ENCODE measurements around the gene C1orf35. TPM values are rescaled to one million over a fixed set of nuclear protein-coding genes. Genes with fewer than 3 reads are reported as not detected.

The C1orf35 gene
- polyA plus RNA-seq, 3 donors, result 6.9 to 34.2 (median 10.6) TPM

DNA sequence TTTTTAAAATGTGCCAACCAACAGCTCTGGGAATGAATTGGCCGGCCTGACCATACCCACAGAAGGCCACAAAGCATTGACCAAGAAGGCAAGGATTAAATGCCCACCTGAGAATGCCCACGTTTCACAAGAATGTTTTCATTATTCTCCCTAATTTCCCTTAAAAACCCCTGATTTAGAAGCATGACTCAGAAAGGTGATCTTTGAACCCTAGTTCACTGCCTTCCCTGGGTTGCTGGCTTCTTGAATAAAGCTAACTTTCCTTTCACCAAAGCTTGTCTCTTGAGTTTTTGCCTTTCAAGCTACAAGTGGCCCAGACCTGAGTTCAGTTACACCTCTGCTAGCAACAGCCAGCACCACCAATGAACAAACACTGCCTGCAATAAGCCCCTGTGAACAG lies 20.4 kb upstream of the C1orf35 start:
- Histone ChIP-seq H3K9me3 (replicated peaks in 1 of 2; ENCODE audit: control insufficient read depth in 1 of 2, insufficient read depth in 1 of 2, low read length in 2 of 2) (peaks cover 0 to 3% of the 10 kb centered on the region in 2 donors), H3K27me3 (ENCODE audit: control insufficient read depth in 2 of 2, insufficient read depth in 2 of 2, low read length in 2 of 2) (no peaks in the 10 kb centered on the region), H3K4me2 (replicated peaks; ENCODE audit: extremely low read depth, low read length, poor library complexity, severe bottlenecking) (no peak overlapping the region), H4K20me1 (ENCODE audit: insufficient read depth, low read length) (no peaks in the 10 kb centered on the region), H3K9ac (ENCODE audit: insufficient read depth, low read length, poor library complexity, severe bottlenecking) (no peak overlapping the region), H3K4me1 (ENCODE audit: control insufficient read depth in 1 of 2, insufficient read depth in 2 of 2, low read length in 2 of 2) (peaks cover 4 to 8% of the 10 kb centered on the region in 2 donors), H3K79me2 (ENCODE audit: insufficient read depth, low read length) (no peaks in the 10 kb centered on the region), H3K36me3 (replicated peaks in 1 of 2; ENCODE audit: control insufficient read depth in 1 of 2, insufficient read depth in 2 of 2, low read length in 2 of 2) (no peaks in the 10 kb centered on the region), H2AFZ (ENCODE audit: insufficient read depth, low read depth, low read length, poor library complexity, severe bottlenecking) (no peak overlapping the region), H3K27ac (ENCODE audit: low read depth in 1 of 2, low read length in 2 of 2) (no peak overlapping the region), H3K4me3 (replicated peaks in 1 of 3; ENCODE audit: low read depth in 2 of 3, low read length in 3 of 3) (no peak overlapping the region)
- Mint-ChIP-seq H3K9me3 (peaks cover 0 to 5% (median 3%) of the 10 kb centered on the region in 7 donors), H3K36me3 (no peaks in the 10 kb centered on the region), H3K4me3 (no peak overlapping the region), H3K27me3 (ENCODE audit: low read depth in 3 of 3) (peaks cover 10 to 16% (median 14%) of the 10 kb centered on the region in 3 donors), H3K27ac (no peak overlapping the region), H3K4me1 (peaks cover 8% of the 10 kb centered on the region)
- intact Hi-C loops (cut with micrococcal nuclease), result loop anchor here in 1 of 2 donors (5.0 kb wide), 1 partner anchor 46 kb away; no protein-coding TSS in a partner anchor
- 100% methylated on average over 2 of the region's 2 CpGs for WGBS (ENCODE audit: insufficient coverage)
- TF ChIP-seq, protein P1, sequence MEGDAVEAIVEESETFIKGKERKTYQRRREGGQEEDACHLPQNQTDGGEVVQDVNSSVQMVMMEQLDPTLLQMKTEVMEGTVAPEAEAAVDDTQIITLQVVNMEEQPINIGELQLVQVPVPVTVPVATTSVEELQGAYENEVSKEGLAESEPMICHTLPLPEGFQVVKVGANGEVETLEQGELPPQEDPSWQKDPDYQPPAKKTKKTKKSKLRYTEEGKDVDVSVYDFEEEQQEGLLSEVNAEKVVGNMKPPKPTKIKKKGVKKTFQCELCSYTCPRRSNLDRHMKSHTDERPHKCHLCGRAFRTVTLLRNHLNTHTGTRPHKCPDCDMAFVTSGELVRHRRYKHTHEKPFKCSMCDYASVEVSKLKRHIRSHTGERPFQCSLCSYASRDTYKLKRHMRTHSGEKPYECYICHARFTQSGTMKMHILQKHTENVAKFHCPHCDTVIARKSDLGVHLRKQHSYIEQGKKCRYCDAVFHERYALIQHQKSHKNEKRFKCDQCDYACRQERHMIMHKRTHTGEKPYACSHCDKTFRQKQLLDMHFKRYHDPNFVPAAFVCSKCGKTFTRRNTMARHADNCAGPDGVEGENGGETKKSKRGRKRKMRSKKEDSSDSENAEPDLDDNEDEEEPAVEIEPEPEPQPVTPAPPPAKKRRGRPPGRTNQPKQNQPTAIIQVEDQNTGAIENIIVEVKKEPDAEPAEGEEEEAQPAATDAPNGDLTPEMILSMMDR (IDR thresholded peaks at IDR 0.05), result no peak
- DNase-seq, result no peak

- Histone ChIP-seq H3K27me3 (ENCODE audit: control insufficient read depth in 2 of 2, insufficient read depth in 2 of 2, low read length in 2 of 2) (no peaks in the 10 kb centered on the region), H3K4me1 (ENCODE audit: control insufficient read depth in 1 of 2, insufficient read depth in 2 of 2, low read length in 2 of 2) (peaks cover 4 to 8% of the 10 kb centered on the region in 2 donors), H3K9me3 (replicated peaks in 1 of 2; ENCODE audit: control insufficient read depth in 1 of 2, insufficient read depth in 1 of 2, low read length in 2 of 2) (peaks cover 4% of the 10 kb centered on the region in 2 donors), H2AFZ (ENCODE audit: insufficient read depth, low read depth, low read length, poor library complexity, severe bottlenecking) (no peak overlapping the region), H3K36me3 (replicated peaks in 1 of 2; ENCODE audit: control insufficient read depth in 1 of 2, insufficient read depth in 2 of 2, low read length in 2 of 2) (no peaks in the 10 kb centered on the region), H3K4me3 (replicated peaks in 1 of 3; ENCODE audit: low read depth in 2 of 3, low read length in 3 of 3) (no peak overlapping the region), H3K9ac (ENCODE audit: insufficient read depth, low read length, poor library complexity, severe bottlenecking) (no peak overlapping the region), H3K79me2 (ENCODE audit: insufficient read depth, low read length) (no peaks in the 10 kb centered on the region), H3K27ac (ENCODE audit: low read depth in 1 of 2, low read length in 2 of 2) (no peak overlapping the region), H4K20me1 (ENCODE audit: insufficient read depth, low read length) (no peaks in the 10 kb centered on the region), H3K4me2 (replicated peaks; ENCODE audit: extremely low read depth, low read length, poor library complexity, severe bottlenecking) (no peak overlapping the region)
- no CpG with 5 or more reads among the region's 1 CpG for WGBS (ENCODE audit: insufficient coverage)
- DNase-seq, result no peak
- intact Hi-C loops (cut with micrococcal nuclease), result loop anchor here in 1 of 2 donors (5.0 kb wide), 1 partner anchor 46 kb away; no protein-coding TSS in a partner anchor
- H3K4me3 Mint-ChIP-seq, result no peak overlapping the region
- peaks cover 8% of the 10 kb centered on the region for H3K4me1 Mint-ChIP-seq
- TF ChIP-seq, protein P1 (IDR thresholded peaks at IDR 0.05), result no peak
- H3K27ac Mint-ChIP-seq, result no peak overlapping the region
- peaks cover 10 to 16% (median 12%) of the 10 kb centered on the region in 3 donors for H3K27me3 Mint-ChIP-seq (ENCODE audit: low read depth in 3 of 3)
- peaks cover 2 to 9% (median 5%) of the 10 kb centered on the region in 7 donors for H3K9me3 Mint-ChIP-seq
- H3K36me3 Mint-ChIP-seq, result no peaks in the 10 kb centered on the region
Measured at GRCh38 chr1:228122921-228123441, 19.9 kb upstream of the C1orf35 start.

Data from CD14-positive monocyte (primary cell).